ENCODE data around the gene ALG2. TPM values are rescaled to one million over a fixed set of nuclear protein-coding genes. Genes with fewer than 3 reads are reported as not detected.
A peak's percentile ranks its signal among the peaks of the same experiment; 100 is the strongest.

ALG2 gene
- total RNA-seq, 1 donor from 2014 or later: 39.1 TPM

DNA sequence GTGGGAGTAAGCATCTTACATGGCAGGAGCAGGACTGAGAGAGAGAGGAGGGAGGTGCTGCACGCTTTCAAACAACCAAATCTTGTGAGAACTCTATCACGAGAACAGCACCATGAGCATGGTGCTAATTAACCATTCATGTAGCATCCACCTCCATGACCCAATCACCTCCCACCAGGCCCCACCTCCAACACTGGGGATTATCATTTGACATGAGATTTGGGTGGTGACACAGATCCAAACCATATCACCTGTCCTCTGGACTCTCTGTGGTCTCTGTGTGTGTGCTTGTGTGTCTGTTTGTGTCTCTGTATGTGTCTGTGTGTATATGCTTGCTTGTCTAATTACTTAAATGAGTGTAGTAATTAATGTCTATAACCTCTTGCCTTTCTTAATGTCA lies 31.4 kb upstream of the ALG2 start:
- no peak overlapping the region for H3K4me3 ChIP-seq (ENCODE audit: low read depth, low read length)
- DNase-seq (ENCODE audit: low read depth): no peak
- TF ChIP-seq, protein P1, sequence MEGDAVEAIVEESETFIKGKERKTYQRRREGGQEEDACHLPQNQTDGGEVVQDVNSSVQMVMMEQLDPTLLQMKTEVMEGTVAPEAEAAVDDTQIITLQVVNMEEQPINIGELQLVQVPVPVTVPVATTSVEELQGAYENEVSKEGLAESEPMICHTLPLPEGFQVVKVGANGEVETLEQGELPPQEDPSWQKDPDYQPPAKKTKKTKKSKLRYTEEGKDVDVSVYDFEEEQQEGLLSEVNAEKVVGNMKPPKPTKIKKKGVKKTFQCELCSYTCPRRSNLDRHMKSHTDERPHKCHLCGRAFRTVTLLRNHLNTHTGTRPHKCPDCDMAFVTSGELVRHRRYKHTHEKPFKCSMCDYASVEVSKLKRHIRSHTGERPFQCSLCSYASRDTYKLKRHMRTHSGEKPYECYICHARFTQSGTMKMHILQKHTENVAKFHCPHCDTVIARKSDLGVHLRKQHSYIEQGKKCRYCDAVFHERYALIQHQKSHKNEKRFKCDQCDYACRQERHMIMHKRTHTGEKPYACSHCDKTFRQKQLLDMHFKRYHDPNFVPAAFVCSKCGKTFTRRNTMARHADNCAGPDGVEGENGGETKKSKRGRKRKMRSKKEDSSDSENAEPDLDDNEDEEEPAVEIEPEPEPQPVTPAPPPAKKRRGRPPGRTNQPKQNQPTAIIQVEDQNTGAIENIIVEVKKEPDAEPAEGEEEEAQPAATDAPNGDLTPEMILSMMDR (conservative IDR thresholded peaks at IDR 0.05; ENCODE audit: low read depth, low read length): no peak

DNA sequence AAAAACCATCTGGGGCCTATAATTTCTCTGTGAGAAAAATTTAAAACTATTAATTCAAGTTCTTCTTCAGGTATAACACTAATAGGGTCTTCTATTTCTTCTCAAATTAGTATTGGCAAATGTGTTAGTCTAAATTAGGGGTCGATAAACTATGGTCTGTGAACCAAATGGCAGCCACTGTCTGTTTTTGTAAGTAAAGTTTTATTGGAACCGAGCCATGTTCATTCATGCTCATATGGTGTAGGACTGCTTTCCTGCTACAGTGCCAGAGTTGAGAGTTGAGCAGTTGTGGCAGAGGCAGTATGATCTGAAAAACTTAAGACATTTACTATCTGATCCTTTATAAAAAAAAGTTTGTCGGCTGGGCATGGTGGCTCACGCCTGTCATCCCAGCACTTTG lies 29.4 kb upstream of the ALG2 start:
- no peak for DNase-seq (ENCODE audit: low read depth)
- TF ChIP-seq, protein P1 (conservative IDR thresholded peaks at IDR 0.05; ENCODE audit: low read depth, low read length): no peak

DNA sequence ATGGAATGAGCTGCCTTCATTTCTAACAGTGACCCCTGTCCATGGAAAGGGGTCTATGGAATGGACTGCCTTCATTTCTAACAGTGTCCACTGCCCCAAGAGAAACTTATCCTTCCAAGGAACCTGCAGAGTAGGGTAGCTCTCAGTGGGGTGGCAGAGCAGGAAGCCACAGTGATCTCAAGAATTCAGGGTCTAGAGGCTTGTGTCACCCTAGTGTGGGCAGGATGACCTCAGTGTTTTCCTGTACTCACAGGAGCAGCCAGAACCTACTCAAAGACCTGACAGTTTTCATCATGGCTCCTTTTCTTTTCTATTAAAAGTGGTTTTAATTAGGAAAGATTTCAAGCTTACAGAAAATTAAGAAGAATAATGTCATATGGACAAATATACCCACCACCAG lies 27.9 kb upstream of the ALG2 start:
- H3K4me3 ChIP-seq (ENCODE audit: low read depth, low read length): no peak overlapping the region
- TF ChIP-seq, protein P1 (conservative IDR thresholded peaks at IDR 0.05; ENCODE audit: low read depth, low read length): no peak
- no peak for DNase-seq (ENCODE audit: low read depth)

More for the DNA sequence above, 29.4 kb upstream of the ALG2 start:
- H3K4me3 ChIP-seq (ENCODE audit: low read depth, low read length): no peak overlapping the region

DNA sequence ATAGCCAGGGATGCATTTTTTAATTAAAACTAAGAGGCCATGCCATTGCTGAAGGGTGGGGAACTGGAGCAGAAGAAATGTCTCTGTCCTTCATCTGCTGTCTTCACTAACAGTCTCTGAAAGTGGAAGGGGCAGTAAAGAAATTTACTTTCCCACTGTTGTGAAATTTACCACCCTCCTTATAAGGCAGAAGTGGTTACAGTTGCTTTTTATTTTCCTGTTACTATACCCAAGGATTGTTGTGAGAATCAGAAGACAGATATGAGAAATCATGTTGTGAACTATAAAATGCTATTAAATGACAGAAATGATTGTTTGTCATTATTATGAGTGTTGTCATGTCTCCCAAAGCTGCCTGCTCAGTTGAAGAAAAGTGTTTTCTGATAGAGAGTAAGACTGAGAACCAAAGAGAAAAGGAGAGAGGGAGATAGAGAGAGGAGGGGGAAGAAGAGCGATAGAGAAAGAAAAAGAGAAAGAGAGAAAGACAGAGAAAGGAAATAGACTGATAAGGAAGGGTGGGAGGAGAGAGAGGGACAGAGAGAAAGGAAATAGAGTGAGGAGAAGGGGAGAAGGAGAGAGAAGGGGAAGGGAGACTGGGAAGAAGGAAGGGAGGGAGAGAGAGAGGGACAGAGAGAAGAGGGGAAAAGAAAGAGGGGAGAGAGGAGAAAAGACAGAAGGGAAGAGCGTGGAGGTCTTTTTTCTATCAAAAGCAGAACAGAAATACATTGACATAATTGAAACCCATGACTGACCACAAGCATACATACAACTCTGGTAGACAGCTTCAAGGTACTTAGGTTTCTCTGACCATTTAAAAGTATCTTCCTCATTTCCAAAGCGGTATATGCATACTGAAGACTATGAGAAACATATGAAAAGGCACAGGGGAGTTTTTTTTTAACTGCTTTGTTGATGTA lies 22.9 kb upstream of the ALG2 start:
- H3K4me3 ChIP-seq (ENCODE audit: low read depth, low read length): no peak overlapping the region
- TF ChIP-seq, protein P1 (conservative IDR thresholded peaks at IDR 0.05; ENCODE audit: low read depth, low read length): no peak
- no peak for DNase-seq (ENCODE audit: low read depth)

DNA sequence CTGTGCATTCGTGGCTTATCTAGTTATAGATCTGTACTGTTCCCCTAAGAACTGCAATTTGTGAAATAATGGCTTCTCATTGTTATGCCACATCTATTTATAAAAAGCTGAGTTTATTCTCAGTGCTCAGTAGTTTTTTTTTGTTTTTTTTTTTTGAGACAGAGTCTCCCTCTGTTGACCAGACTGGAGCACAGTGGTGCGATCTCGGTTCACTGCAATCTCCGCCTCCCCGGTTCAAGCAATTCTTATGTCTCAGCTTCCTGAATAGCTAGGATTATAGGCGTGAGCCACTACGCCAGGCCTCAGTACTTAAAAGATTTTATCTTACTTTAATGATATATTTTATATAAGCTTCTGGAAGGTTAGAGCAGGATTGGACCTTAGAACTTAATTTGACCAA lies 19.4 kb upstream of the ALG2 start:
- TF ChIP-seq, protein P1 (conservative IDR thresholded peaks at IDR 0.05; ENCODE audit: low read depth, low read length): peak; percentile 10
- no peak overlapping the region for H3K4me3 ChIP-seq (ENCODE audit: low read depth, low read length)
- DNase-seq (ENCODE audit: low read depth): no peak

DNA sequence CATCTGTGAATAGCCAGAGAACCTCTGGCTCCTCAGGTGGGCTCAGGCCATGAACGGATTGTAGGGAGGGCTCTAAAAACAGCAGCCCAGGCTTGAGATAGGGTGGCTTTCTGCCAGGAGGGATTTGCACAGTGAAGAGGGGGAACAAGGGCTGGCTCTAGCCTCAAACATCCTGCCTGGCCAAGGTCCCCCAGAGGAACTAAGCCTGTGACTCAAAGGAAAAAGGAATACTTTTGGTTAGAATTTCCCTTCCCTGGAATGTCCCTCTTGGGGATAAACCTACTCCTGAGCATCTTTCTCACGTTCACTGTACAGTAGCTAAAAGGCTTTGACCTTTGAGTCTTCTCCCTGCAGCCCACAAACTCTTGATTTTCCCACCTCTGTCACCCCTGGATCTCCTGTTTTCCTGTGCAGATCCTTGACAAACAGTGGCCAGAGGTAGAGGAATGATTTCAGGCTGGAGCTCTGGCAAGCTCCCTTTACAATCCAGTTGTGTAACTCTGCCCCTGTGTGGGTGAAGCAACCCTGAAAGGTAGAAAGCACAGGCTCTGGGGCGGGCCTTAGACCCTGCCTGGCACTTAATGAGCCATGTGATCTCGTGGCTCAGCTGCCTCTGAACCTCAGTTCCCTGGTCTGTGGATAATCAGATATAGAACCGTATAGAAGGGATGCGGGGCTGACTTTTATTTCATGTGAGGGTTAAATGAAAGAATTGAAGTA lies 17.8 kb upstream of the ALG2 start:
- TF ChIP-seq, protein P1 (conservative IDR thresholded peaks at IDR 0.05; ENCODE audit: low read depth, low read length): no peak
- no peak for DNase-seq (ENCODE audit: low read depth)
- H3K4me3 ChIP-seq (ENCODE audit: low read depth, low read length): no peak overlapping the region

All from epithelial cell of proximal tubule (primary cell).